ENCODE measurements around the gene CAPN3.

- TF ChIP-seq CTCF (IDR thresholded peaks at IDR 0.05): no peak
- no peak for TF ChIP-seq POLR2A (IDR thresholded peaks at IDR 0.05)
Observed at GRCh38 chr15:42371096-42371495, 11.8 kb downstream of the CAPN3 start.
